Globus pallidus (tissue), 1 donor: ENCODE results near the gene SOAT1.
A peak's percentile ranks its signal among the peaks of the same experiment; 100 is the strongest.
"Not testable (repeated sequence)": the region's sequence is repeated elsewhere in the genome, so short reads cannot be mapped to it uniquely, and the experiment has no call there.

Experiments used
- DNase-seq: peaks from one replicate; pipeline ENCODE4 v3.0.0-alpha.2; 2015; ENCODE audit warnings: low spot score

Gene SOAT1

DNA sequence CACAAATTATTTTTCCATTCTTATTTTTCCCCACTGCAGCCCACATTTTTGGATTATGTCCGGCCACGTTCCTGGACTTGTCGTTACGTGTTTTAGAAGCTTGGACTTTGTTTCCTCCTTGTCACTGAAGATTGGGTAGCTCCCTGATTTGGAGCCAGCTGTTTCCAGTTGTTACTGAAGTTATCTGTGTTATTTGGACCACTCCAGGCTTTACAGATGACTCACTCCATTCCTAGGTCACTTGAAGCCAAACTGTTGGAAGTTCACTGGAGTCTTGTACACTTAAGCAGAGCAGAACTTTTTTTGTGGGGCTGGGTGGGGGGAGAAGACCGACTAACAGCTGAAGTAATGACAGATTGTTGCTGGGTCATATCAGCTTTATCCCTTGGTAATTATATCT is 59.9 kb downstream of the SOAT1 start:
- no peak for DNase-seq

- DNase-seq = not testable (repeated sequence)
These were observed 68.0 kb downstream of the SOAT1 start for GRCh38 chr1:179361631-179362030.

DNA sequence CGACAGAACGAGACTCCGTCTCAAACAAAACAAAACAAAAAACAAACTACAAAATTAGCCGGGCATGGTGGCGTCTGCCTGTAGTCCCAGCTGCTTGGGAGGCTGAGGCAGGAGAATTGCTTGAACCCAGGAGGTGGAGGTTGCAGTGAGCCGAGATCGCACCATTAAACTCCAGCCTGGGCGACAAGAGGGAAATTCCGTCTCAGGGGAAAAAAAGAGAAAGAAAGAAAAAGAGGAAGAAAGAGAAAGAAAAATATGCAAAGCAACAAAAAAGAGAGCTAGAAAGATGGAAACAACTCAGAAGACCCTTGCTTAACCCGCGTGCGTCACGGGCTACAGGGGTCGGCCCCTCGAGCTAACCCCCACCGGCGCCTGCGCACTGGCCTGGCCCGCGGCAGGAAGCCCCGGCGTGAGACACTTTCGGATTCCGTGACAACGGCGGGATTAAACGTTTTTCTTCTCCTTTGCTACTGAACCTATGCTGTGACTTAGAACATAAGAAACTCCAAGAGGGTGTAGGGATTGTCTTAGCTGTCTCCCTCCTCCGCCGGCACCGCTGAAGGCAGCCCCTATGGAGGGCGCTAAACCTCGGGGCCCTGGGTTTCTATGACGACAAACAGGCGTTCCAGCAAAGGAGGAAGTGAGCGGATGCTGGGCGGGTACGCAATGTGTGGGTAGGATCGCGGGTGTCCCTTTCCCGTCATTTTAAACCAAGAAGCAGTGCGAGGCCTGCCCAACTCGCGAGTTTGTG is 71.9 kb downstream of the SOAT1 start, which contains the start of gene AXDND1:
Gene AXDND1, plus strand, starts transcription at position 630 of the 751 bp plus-strand sequence. CDS start 539 bp downstream, outside the sequence.
- peak; percentile 78 for DNase-seq

DNA sequence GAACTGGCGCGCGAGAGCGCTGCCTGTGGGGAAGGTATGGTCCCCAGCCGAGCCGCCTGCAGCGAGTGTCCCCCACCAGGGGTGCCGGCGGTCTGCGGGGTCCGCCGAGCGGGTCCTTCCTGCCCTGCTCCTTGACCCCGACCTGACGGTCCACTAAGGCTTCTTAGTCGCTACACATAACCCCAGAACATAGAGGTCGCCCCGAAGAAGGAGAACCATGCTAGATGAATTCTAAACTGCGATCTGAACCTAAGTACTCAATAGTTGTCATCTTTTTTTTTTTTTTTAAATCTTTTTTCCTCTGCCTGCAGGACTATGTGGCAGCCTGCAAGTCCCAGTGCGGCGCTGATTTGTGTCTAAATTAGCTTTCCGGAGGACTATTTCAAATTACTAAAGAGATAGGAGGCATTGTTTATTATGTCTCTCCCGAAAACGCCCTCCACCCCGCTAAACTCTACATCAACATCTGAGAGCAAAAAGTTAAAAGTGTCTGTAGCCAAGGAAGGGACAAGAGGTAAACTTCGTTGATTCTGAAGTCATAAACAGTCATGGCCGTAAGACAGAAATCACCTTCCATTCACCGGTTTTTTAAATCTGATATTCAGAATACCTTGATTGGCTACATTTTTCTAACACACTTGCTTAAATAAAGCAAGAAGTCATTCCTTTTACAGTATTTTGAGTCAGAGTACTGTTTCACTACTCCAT is 72.7 kb downstream of the SOAT1 start:
- no peak for DNase-seq

DNA sequence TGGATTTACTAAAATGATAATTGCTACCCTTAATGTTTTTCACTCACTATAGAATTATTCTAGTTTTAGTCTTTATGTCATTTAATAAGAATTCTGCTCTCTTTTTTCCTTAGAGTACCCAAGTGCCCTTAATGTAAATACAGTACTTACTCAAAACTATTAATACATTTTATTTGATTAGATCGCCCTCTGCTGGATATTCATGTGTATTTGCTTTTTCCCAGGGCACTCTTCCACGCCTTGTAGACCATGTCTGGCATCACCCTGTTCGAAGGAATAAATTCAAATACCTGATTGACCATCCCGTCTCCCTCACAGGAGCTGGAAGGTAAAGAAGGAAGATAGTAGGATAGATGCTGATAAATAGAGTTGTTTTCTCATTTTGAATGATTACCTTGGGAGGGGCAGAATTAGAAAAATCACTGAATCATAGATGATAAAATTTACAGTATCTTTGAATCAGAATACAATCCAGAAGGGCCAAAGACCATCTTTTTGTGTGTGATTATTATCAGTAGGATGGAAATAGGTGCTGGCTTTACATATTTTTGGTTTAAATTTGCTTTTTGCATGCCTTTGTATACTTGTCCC is 76.2 kb downstream of the SOAT1 start:
- DNase-seq = peak; percentile 65

GRCh38 chr1:179372160-179372559 is 78.6 kb downstream of the SOAT1 start:
- no peak for DNase-seq

DNA sequence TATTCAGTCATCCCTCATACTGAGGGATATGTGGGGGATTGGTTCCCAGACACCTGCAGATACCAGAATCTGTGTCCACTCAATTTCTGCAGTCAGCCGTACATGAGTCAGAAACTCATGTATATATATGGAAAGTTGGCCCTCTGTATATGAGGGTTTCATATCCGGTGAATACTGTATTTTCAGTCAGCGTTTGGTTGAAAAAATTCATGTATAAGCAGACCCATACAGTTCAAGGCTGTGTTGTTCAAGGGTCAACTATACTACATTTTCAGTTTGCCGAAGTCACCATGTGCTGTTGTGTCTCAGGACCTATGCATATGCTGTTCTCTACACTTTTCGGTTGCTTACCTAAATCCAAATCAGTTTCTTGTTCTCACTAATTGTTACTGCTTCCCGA is 82.6 kb downstream of the SOAT1 start:
- no peak for DNase-seq

GRCh38 chr1:179380299-179380698 is 86.7 kb downstream of the SOAT1 start:
- no peak for DNase-seq

DNA sequence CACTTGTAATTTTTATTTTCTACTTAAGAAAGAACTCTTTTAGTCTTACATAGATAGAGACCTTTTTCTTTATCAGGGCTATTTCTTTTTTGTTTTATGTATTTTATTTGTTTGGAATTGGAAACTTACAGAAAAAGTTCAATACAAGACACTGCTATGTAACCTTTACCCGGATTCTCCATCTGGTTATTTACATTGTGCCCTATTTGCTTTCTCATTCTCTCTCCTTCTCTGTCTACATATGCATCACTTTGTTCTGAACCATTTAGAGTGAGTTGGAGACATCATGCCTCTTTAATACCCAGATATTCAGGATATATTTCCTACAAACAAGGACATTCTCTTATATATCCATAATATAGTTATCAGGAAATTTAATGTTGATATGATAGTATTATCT is 90.4 kb downstream of the SOAT1 start:
- no peak for DNase-seq

GRCh38 chr1:179385510-179385909 is 91.9 kb downstream of the SOAT1 start:
- DNase-seq = no peak

DNA sequence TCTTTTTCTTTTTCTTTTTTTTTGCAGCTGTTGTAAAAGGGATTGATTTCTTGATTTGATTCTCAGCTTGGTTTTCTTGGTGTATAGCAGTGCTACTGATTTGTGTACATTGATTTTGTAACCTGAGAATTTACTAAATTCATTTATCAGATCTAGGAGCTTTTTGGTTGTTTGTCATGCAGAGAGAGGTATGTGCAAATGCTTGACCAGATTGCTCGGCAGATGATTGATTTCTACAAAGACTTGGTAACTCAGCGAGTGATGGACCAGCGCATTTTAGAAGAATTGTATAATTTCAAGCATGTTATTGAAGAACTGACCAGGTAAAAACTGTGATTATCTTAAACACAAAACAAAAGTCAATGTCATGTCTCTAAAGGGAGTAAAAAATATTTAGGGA is 100.1 kb downstream of the SOAT1 start:
- DNase-seq = no peak

GRCh38 chr1:179399399-179399798 is 105.8 kb downstream of the SOAT1 start:
- DNase-seq = not testable (repeated sequence)
